ENCODE measurements around the gene OSBP2.
A peak's percentile ranks its signal among the peaks of the same experiment; 100 is the strongest.

Gene OSBP2

DNA sequence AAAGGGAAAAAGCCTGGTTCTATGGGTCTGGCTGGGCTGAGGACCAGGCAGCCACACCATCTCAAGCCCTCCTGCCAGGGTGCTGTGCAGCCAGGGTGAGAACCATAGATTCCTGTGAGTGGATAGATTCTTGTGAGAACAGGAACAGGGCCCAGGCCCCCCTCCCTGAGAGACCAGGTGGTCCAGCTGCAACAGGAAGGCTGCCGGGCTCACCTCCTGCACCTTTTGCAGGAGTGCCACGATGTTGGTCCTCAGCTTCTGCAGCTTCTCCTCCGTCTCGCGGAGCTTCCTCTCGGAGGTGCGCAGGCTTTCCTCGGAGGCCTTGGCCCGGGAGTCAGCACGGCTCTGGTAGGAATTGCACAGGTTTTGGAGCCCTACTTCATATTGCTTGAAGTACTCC, 233.1 kb downstream of the OSBP2 start:
- Mint-ChIP-seq H3K4me3 (no peak overlapping the region), H3K4me1 (peaks cover 0 to 5% of the 10 kb centered on the region in 2 donors), H3K27me3 (no peaks in the 10 kb centered on the region), H3K36me3 (peaks cover 45 to 68% of the 10 kb centered on the region in 2 donors), H3K9me3 (no peaks in the 10 kb centered on the region), H3K27ac (no peak overlapping the region)
- DNase-seq = no peak
- no peak for ATAC-seq (replicated peaks)

DNA sequence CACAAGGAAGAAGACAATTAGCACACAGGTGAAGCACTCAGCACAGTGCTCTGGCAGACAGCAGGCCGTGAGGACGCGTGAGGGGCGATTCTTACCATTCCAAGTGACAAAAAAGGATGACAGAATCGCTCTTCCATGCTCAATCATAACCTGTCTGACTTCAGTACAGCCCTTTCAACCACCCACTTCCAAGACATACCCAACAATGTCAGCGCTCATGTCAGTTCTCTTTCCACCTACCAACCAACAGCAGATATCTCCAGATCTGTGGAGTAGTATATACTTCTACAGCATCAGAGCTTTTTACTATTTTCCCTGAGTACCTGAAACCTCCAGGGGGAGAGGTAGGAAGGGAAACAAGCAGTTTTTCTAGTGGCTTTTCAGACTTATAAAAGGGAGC, 233.7 kb downstream of the OSBP2 start:
- no peaks in the 10 kb centered on the region for H3K27me3 Mint-ChIP-seq
- DNase-seq (no peak), ATAC-seq (replicated peaks) (no peak)
- H3K27ac Mint-ChIP-seq = no peak overlapping the region
- H3K9me3 Mint-ChIP-seq = no peaks in the 10 kb centered on the region
- no peak overlapping the region for H3K4me3 Mint-ChIP-seq
- peaks cover 48 to 72% of the 10 kb centered on the region in 2 donors for H3K36me3 Mint-ChIP-seq
- H3K4me1 Mint-ChIP-seq = peaks cover 0 to 5% of the 10 kb centered on the region in 2 donors

DNA sequence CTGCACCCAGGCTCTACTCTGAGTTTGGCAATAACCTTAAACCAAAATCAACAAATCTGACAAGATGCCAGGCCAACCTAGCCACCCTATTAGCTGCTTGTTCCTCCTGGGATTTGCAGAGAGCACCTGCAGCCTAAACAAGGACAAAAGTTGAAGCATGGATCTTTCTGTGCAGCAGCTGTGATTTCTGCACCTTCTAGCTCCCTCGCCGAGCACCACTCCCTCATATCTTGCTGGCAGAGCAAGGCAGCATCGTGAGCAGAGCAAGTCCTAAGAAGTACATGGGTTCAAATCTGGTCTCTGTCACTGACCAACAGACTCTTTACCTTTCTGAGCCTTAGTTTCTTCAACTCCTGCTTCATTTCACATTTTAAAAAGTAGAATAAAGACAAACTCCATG, 235.6 kb downstream of the OSBP2 start:
- H3K4me3 Mint-ChIP-seq = no peak overlapping the region
- no peak overlapping the region for H3K27ac Mint-ChIP-seq
- peaks cover 0 to 5% of the 10 kb centered on the region in 2 donors for H3K4me1 Mint-ChIP-seq
- ATAC-seq (replicated peaks) = no peak
- H3K36me3 Mint-ChIP-seq = peaks cover 60 to 74% of the 10 kb centered on the region in 2 donors
- H3K27me3 Mint-ChIP-seq = no peaks in the 10 kb centered on the region
- H3K9me3 Mint-ChIP-seq = no peaks in the 10 kb centered on the region
- no peak for DNase-seq

DNA sequence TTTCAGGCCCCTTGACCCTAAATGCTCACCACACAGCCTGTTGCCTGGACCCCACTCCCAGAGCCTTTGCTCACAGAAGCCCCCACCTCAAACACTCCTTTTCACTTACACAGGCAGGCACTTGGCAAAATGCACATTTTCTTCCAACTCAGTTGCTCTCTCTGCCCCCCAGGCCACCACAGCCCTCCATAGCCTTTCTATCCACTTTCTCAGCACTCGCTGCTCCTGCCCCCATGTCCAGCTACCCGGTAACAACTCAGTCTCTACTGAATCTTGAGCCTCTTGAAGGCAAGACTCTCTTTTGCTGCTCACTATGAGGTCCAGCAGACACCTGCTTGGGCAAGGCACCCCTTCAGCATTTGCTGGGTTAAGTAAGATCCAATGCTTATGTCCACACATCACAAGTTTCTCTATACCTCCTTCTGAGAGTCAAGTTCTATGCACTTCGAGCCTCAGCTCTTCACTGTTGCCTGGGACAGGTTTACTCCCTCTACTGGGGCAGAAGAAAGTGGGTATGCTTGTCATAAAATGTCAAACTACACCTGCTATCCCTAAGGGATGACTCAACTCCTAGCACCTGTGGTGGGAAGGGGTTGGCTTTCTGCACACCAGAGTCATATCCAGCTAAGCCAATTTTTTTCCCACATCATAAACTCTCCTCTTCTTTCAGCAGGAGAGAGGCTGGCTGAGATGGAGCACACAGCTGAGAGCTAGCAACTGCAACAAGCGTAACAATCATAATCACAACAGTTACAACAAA, 237.0 kb downstream of the OSBP2 start:
- ATAC-seq (replicated peaks) (no peak), DNase-seq (no peak)
- Mint-ChIP-seq H3K9me3 (no peaks in the 10 kb centered on the region), H3K27me3 (no peaks in the 10 kb centered on the region), H3K4me1 (peaks cover 0 to 5% of the 10 kb centered on the region in 2 donors), H3K27ac (no peak overlapping the region), H3K36me3 (peaks cover 60 to 70% of the 10 kb centered on the region in 2 donors), H3K4me3 (no peak overlapping the region)

DNA sequence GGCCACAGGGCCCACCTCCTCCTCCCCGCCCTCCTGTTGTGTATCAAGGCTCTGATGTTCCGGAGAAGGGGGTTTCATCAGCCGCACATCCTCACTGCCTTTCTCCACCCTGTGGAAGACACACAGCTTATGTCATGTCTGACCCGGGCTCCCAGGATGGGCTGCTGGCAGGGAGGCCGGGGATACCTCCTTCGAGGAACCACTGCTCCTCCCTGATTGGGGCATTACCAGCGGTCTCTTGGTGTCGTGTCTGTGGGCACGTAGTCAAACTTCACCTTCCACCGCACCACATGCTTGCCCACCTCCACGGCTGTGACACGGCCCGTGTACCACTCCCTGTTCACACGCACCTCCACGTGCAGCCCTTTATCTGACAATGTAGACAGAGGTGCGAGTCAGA, 238.0 kb downstream of the OSBP2 start:
- Mint-ChIP-seq H3K27ac (no peak overlapping the region), H3K36me3 (peaks cover 58 to 68% of the 10 kb centered on the region in 2 donors), H3K4me1 (no peaks in the 10 kb centered on the region), H3K9me3 (no peaks in the 10 kb centered on the region), H3K4me3 (no peak overlapping the region), H3K27me3 (no peaks in the 10 kb centered on the region)
- ATAC-seq (replicated peaks) (no peak), DNase-seq (no peak)

DNA sequence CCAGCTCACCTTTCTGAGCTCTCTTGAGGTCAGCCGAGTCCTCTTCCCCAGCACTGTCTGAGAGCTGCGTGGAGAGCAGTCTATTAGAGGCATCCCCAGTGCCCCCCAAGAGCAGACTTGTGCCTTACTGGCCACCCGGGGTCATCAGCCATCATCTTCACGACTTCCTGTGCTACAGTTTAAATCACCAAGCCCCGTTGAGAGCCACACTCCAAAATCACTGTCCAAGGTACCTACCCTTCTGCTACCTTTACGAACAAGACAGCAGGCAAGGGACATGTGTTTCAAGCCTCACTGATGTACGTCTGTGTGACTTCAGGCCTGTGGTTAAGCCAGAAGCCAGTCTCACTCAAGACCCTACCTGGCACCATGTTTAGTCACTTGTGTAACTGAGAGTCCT, 238.8 kb downstream of the OSBP2 start:
- no peak overlapping the region for H3K4me3 Mint-ChIP-seq
- no peak for DNase-seq

DNA sequence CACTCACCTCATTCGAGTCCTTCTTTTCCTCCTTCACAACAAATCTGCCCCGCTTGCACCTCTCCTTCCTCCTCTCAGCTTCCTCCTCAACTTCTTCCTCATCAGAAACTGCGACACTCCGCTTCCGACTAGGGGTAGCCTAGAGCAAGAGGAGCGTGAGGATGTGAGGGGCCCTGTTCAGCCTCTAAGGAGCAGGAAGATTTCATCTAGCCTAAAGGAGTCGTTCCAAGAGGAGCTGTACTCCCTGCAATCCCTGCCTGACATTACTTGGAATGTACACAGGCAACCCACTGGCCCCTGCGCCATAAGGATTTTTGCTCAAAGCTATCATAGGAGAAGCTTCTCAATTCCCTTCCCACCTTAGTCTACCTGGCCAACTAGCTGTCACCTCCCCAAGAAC, 239.4 kb downstream of the OSBP2 start:
- ATAC-seq (replicated peaks) = no peak
- DNase-seq = no peak
- Mint-ChIP-seq H3K4me3 (no peak overlapping the region), H3K27me3 (no peaks in the 10 kb centered on the region), H3K36me3 (peaks cover 57 to 72% of the 10 kb centered on the region in 2 donors), H3K27ac (no peak overlapping the region), H3K4me1 (no peaks in the 10 kb centered on the region), H3K9me3 (no peaks in the 10 kb centered on the region)

More for the DNA sequence above, 238.8 kb downstream of the OSBP2 start:
- Mint-ChIP-seq H3K4me1 (no peaks in the 10 kb centered on the region), H3K36me3 (peaks cover 59 to 70% of the 10 kb centered on the region in 2 donors), H3K9me3 (no peaks in the 10 kb centered on the region), H3K27ac (no peak overlapping the region), H3K27me3 (no peaks in the 10 kb centered on the region)
- no peak for ATAC-seq (replicated peaks)

DNA sequence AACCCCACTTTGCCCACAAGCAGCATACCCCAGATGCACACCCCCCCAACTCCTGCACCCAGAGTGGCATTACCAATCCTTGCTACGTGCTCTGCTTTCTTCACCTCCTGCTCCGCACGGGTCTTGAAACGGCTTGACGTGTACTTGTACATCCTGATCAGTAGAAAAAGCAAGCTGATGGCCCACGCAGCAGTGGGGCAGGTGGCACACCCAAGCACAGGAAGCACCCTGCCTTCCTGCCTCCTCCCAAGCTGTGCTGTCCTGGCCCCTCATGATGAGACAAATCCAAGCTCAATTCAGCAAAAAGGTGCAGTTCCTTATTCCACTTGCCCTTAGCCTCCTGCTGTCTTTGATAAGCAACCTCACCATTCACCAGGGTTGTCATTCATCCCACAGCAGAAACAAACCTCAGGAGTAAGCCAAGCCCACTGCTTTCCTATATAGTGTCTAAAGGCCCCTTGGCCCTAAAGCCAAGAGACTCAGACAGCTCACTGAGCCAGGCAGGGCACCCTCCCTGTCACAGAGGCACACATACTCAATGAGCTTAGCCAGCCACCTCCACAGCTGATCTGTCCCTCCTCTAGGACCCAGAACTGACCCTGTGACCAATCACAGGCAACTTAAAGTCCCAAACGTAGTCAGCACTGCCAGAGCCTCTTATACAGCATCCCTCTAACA, 246.2 kb downstream of the OSBP2 start:
- DNase-seq (no peak), ATAC-seq (replicated peaks) (no peak)
- H3K36me3 Mint-ChIP-seq = peaks cover 51 to 77% of the 10 kb centered on the region in 2 donors
- no peaks in the 10 kb centered on the region for H3K9me3 Mint-ChIP-seq
- H3K4me1 Mint-ChIP-seq = peaks cover 0 to 3% of the 10 kb centered on the region in 2 donors
- H3K27ac Mint-ChIP-seq = no peak overlapping the region
- H3K4me3 Mint-ChIP-seq = no peak overlapping the region
- no peaks in the 10 kb centered on the region for H3K27me3 Mint-ChIP-seq

DNA sequence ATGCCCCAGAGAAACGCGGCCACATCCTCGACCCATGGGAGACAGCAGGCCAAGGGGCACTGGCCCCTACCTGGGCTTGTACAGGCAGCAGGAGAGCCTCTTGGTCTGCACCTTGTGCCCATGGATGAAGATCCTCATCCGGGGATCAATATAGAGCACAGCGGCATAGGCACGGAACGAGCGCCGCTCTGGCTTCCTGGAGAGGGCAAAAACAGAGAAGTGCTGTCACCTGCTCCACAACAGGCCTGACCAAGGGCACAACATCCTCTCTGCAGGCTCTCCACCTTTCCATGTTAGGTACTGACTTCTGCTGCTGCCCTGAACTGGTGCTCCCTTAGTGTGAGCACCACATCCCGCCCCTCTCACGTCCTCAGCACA, 246.7 kb downstream of the OSBP2 start:
- no peak overlapping the region for H3K4me3 Mint-ChIP-seq
- no peak overlapping the region for H3K27ac Mint-ChIP-seq

DNA sequence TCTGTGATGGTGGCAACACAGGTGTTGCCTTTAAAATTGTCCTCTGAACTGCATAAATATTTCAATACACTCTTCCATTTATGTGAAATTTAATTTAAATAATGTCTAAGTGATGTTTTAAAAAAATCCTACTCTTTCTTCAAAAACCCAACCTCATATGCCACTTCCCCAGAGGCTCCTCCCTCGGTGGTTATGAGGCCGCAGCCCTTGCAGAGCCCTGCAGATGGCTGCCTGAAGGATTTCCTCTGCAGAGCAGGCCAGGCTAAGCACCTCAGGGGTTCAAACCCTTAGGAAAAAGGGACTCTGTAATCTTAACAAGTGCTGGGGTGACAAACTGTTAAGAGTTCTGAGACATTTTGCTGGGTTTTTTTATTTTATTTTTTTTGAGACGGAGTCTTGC, 248.7 kb downstream of the OSBP2 start:
- H3K36me3 Mint-ChIP-seq = peaks cover 46 to 70% of the 10 kb centered on the region in 2 donors
- H3K27me3 Mint-ChIP-seq = no peaks in the 10 kb centered on the region
- H3K4me1 Mint-ChIP-seq = peaks cover 0 to 3% of the 10 kb centered on the region in 2 donors
- no peak overlapping the region for H3K27ac Mint-ChIP-seq
- no peak overlapping the region for H3K4me3 Mint-ChIP-seq
- ATAC-seq (replicated peaks) (no peak), DNase-seq (no peak)
- no peaks in the 10 kb centered on the region for H3K9me3 Mint-ChIP-seq

More for the DNA sequence above, 246.7 kb downstream of the OSBP2 start:
- Mint-ChIP-seq H3K4me1 (peaks cover 0 to 3% of the 10 kb centered on the region in 2 donors), H3K27me3 (no peaks in the 10 kb centered on the region), H3K9me3 (no peaks in the 10 kb centered on the region), H3K36me3 (peaks cover 53 to 80% of the 10 kb centered on the region in 2 donors)
- ATAC-seq (replicated peaks) (no peak), DNase-seq (no peak)

DNA sequence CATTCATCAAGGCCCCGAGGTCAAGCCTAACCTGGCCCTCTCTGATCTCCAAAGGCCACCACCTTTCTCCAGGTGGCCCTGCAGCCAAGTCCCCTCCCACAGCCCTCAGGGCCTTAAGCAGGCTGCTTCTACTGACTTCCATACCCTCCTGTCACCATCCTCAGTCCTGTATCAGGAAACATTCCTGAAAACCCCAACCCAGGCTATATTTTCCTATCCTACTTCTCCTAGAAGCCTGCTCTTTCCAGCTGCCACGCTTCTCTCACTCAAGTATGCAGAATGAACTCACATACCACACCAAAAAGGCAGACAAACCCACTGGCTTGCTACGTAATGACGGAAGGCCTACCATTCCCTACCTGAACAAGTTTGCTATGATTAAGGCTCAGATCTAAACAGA, 250.3 kb downstream of the OSBP2 start:
- ATAC-seq (replicated peaks) (no peak), DNase-seq (no peak)
- Mint-ChIP-seq H3K27me3 (no peaks in the 10 kb centered on the region), H3K36me3 (peaks cover 51 to 66% of the 10 kb centered on the region in 2 donors), H3K27ac (peak overlapping the region; percentile 15), H3K4me1 (peaks cover 0 to 3% of the 10 kb centered on the region in 2 donors), H3K4me3 (no peak overlapping the region), H3K9me3 (no peaks in the 10 kb centered on the region)

DNA sequence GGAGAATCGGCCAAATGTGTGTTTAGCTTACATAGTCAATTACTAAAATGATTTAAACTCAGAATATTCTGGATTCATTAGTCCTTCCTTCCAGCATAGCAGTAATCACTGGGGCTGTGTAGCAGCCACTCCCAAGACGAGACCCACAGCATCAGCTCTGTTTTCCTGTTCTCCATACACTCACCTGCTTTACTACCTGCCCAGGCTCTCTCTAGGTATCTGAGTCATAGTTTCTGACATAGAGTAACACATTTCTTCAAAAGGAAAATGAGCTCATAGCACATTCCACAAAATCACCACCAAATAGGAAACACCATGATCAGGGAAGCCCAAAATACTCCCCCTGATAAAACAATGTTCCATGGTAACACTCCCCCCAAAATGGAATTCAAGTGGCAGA, 251.0 kb downstream of the OSBP2 start:
- H3K36me3 Mint-ChIP-seq = peaks cover 50 to 68% of the 10 kb centered on the region in 2 donors
- DNase-seq = no peak
- H3K27me3 Mint-ChIP-seq = no peaks in the 10 kb centered on the region
- peaks cover 0 to 3% of the 10 kb centered on the region in 2 donors for H3K4me1 Mint-ChIP-seq
- ATAC-seq (replicated peaks) = no peak
- no peak overlapping the region for H3K4me3 Mint-ChIP-seq
- no peaks in the 10 kb centered on the region for H3K9me3 Mint-ChIP-seq
- no peak overlapping the region for H3K27ac Mint-ChIP-seq

DNA sequence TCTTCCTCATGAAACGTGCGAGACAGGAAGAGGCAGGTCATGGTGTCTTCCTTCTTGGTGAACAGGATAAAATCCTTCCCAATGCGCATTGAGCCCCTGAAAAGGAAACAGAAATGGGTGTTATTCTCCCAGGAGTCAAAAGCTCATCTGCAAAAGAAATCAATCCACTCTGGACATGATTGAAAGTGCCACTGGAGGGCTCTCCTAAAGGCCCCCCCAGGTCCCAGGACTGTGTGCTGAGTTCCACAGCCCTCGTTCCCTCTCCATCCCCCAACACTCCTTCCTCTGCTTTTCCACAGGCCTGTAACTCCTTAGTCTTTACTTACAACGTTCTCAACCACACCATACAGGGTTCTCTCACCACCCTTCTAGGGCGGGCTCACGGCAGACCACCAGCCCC, 251.7 kb downstream of the OSBP2 start:
- Mint-ChIP-seq H3K36me3 (peaks cover 49 to 68% of the 10 kb centered on the region in 2 donors), H3K27ac (no peak overlapping the region)

DNA sequence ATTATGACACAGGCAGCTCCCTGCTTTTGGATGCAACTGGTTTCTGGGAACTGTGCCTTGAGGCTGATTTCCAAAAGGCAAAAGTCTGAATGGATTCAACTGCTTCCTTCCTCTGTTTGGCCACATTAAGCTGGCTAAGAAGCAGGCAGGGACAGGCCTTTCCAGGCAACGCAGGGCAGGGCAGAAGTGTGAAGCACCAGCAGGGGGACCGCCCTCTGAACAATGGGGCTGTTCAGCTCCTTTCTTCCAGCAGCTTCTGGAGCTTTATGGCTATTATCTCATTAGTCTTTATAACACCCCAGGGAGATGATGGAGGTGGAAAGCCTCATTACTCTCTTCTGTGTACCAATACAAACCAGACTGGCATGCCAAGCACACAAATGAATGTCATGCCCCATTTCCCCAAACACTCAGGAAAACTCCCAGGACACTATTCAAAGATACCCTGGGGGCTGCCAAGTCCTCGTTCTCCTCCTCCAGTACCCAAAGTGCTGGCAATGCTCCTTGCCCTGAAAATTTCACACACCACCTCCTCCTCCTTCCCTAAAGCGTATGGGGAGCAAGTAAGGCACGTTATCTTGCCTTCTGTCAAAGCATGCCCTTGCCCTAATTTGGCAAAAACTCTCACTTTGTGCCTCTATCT, 252.6 kb downstream of the OSBP2 start:
- peaks cover 40 to 62% of the 10 kb centered on the region in 2 donors for H3K36me3 Mint-ChIP-seq

More for the DNA sequence above, 251.7 kb downstream of the OSBP2 start:
- H3K4me1 Mint-ChIP-seq = peaks cover 0 to 3% of the 10 kb centered on the region in 2 donors
- DNase-seq (no peak), ATAC-seq (replicated peaks) (no peak)
- no peaks in the 10 kb centered on the region for H3K9me3 Mint-ChIP-seq
- no peak overlapping the region for H3K4me3 Mint-ChIP-seq
- H3K27me3 Mint-ChIP-seq = no peaks in the 10 kb centered on the region

More for the DNA sequence above, 252.6 kb downstream of the OSBP2 start:
- ATAC-seq (replicated peaks) = no peak
- peaks cover 0 to 3% of the 10 kb centered on the region in 2 donors for H3K4me1 Mint-ChIP-seq
- no peaks in the 10 kb centered on the region for H3K27me3 Mint-ChIP-seq
- DNase-seq = no peak
- H3K9me3 Mint-ChIP-seq = no peaks in the 10 kb centered on the region
- H3K27ac Mint-ChIP-seq = no peak overlapping the region
- H3K4me3 Mint-ChIP-seq = no peak overlapping the region
